GM18505 (cell line): ENCODE measurements around the gene CD22.

Source experiments
- ATAC-seq: cut with Tn5 transposase; IDR thresholded peaks from one replicate; pipeline ENCODE4 v1.9.1; 2021; ENCODE audit not compliant: unreplicated experiment
- POLR2A ChIP-seq: IDR thresholded peaks from 4 replicates; pipeline ENCODE4 v1.6.1; 2011; ENCODE audit warnings: borderline replicate concordance; ENCODE audit not compliant: insufficient read depth, insufficient read length; ENCODE audit errors: extremely low read depth

CD22 gene

DNA sequence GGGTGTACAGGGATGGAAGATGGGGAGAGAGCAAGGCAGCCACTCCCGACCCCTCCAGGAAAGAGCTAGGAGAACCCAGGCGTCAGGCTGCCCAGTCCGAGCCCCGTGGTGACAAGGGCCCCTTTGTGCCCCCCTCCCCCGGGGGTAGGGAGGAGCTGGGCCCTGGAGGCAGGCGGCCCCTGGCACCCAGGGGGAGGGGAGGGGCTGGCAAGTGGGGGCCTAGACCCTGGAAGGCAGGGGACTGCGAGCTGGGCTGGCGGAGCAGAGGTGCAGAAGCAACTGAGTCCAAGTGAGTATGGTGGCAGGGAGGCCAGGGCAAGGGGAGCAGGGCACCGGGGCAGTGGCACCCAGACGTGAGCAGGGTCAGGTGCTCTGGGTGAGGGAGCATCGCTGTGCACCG is 37.1 kb upstream of the CD22 start, which contains the start of gene MAG:
TSS of gene MAG (plus strand) at position 246 of the 400 bp plus-strand sequence. CDS start 3,248 bp downstream, outside the sequence.
- ATAC-seq: no peak

DNA sequence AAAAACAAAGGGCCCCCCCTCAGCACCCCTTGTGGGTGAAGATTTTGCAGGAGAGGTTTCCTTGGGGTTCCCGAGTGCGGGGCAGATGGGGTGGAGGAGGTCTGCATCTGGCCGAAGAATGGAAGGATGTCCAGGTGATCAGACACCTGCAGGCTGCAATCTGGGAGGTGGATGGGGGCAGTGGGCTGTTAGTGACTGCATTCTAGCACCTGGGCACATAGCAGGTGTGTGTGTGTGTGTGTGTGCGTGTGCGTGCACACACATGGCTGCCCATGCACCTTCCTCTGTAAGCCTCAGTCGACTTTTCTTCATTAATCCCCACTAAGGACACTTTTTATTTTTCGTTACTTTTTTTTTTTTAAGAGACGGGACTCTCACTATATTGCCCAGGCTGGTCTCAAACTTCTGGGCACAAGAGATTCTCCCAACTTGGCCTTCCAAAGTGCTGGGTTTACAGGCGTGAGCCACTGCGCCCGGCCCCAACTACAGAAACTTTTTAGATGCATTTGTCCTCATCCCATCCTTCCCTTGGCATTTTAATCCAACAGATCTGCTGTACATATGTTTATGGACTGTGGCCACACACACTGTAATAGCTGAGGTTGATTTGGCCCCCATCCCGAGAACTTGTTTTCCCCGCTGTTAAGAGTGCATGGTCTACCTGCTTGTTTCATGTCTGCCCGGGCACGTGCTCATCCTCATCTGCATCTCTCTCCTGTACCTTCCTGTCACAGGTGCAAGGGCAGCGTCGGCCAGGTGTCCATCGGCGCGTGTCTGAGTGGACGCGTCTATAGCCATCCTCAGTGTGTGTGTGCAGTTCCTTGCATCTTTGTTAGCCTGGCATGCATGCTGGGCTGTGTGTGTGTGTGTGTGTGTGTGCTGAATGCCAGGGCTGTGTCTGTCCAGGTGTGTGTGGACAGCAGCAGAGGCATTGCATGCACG is 36.3 kb upstream of the CD22 start:
- ATAC-seq: no peak
- TF ChIP-seq POLR2A: no peak

More for the DNA sequence above, 37.1 kb upstream of the CD22 start, which contains the start of gene MAG:
- no peak for TF ChIP-seq POLR2A

DNA sequence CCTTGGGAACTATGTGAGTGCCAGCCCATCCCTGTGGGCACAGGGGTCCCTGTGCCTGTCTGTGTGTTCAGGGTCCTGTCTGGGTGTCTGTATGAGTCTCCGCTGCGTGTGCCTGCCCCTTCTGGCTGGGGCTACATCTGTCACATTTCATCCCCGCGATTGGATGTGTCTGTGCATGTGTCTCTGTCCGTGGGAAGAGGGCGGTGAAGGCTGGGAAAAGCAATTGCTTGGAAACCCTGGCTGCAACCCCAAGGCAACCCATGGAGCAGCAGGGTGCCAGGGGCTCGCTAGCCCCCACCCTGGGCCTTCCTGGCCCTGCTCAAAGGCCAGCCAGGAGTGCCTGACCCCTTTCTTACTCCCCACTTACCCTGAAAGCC is 35.6 kb upstream of the CD22 start:
- no peak for TF ChIP-seq POLR2A
- ATAC-seq: no peak

DNA sequence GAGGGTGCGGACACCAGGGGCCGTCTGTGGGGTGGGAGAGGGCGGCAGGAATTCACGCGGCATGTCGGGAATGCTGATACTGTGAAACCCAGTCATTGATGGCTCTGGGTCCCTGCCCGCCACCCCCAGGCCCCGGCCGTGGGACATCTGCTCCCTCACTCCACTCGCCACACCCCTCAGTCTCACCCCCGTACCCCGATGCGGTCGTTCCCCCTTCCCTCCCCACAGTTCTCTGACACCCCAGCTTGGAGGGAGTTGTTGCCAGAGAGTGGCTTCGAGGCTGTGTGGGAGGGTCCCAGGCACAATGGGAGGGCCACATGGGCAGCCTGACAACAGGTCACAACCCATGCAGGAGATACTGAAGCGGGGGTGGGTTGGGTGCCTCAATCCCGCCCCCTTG is 35.2 kb upstream of the CD22 start:
- ATAC-seq: no peak
- no peak for TF ChIP-seq POLR2A

DNA sequence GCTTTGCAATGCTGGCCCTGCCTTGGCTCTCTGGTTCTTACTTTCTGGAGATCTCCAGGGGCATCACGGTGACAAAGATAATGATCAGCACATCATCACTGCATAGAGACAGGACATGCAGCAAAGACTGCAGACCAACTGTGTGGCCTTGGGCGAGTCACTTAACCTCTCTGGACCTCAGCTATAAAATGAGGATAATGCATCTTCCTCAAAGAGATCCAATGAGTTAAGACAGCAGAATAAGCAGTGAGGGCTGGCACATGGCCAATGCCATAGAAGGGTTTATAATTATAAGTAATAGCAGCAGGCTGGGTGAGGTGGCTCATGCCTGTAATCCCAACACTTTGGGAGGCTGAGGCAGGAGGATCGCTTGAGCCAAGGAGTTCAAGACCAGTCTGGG is 34.7 kb upstream of the CD22 start:
- ATAC-seq: no peak
- TF ChIP-seq POLR2A: no peak

DNA sequence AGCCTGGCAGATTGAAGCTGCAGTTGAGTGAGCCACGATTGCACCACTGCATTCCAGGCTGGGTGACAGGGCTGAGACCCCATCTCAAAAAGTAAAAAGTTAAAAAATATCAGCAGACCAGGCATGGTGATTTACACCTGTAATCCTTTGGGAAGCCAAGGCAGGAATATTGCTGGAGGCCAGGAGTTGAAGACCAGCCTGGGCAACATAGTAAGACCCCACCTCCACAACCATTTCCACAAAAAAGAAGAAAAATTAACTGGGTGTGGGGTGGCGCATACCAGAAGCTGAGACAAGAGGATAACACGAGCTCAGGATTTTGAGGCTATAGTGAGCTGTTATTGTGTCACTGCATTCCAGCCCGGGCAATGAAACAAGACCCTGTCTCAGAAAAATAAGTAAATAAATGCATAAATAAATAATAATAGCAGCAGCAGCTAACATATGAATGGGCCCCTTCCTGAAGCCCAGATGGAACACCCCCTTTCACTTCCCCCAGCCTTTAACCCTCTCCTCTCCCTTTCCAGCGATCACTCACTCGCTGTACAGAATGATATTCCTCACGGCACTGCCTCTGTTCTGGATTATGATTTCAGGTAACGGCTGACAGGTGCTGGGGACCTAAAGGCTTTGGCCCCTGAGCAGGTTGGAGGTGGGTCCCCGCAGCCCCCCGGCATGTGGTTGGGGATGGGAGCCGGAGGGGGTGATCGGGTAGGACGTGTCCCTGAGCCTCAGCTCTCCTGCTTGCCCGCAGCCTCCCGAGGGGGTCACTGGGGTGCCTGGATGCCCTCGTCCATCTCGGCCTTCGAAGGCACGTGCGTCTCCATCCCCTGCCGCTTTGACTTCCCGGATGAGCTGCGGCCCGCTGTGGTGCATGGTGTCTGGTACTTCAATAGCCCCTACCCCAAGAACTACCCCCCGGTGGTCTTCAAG is 33.9 kb upstream of the CD22 start:
- TF ChIP-seq POLR2A: no peak
- no peak for ATAC-seq

DNA sequence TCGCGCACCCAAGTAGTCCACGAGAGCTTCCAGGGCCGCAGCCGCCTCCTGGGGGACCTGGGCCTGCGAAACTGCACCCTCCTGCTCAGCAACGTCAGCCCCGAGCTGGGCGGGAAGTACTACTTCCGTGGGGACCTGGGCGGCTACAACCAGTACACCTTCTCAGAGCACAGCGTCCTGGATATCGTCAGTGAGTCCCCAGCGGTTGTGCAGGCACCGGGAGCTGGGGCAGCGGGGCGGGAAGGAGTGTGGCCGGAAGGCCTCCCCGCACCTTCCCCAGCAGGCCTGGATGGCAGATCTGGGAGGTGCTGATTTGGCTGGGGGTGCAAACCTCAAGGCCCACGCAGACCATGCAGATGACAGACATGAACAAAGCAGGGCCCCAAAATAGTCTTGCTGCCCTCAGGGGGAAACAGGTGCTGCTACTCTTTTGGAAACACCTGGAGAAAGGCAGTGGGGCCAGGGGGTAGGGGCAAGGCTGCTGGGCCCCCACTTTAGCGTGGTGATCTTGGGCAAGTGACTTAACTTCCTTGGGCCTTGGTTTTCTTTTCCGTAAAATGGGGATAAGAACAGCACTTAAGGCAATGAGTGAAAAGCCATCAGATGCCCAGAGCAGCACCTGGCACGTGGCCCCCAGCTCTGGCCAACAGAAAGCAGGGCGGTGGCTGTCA is 33.1 kb upstream of the CD22 start:
- no peak for ATAC-seq
- no peak for TF ChIP-seq POLR2A

DNA sequence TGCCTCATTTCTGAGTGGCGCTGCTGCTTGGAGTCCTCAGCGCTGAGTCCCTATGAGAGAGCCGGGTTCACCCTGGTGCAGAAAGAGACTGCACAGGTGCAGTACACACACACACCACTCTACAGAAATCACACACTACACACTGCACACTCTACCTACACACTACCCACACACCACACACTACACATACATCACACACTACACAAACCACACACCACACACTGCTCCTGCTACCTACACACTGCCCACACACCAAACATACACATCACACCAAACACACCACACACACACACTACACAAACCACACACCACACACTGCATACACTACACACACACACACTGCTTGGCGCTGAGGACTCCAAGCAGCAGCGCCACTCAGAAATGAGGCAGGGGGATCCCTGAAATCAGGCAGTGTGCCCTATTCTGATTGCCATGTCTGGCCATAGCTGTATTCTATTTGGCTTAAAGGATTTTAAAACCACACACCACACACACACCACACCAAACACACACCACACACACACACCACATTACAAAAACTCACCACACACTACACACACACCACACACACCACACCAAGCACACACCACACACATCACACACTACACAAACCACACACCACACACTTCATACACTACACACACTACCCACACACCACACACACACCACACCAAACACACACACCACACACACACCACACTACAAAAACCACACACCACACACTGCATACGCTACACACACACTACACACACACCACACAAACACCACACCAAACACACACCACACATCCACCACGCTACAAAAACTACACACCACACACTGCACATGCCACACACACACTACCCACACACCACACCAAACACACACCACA is 32.1 kb upstream of the CD22 start:
- no peak for ATAC-seq
- no peak for TF ChIP-seq POLR2A

DNA sequence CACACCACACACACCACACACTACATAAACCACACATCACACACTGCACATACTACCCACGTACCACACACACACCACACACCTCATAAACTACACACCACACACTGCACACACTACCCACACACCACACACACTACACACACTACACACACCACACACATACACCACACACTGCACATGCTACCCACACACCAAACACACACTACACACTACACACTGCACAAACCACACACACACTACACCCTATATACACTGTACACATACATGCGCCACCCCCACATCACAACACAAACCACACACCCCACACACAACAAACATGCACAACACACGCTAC is 31.5 kb upstream of the CD22 start:
- ATAC-seq: no peak
- TF ChIP-seq POLR2A: no peak

DNA sequence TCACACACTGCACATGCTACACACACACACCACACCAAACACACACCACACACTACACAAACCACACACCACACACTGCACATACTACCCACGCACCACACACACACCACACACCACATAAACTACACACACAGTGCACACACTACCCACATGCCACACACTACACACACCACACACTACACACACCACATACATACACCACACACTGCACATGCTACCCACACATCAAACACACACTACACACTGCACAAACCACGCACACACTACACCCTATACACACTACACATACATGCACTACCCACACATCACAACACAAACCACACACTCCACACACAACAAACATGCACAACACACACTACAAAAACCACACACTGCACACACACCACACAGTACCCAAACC is 31.1 kb upstream of the CD22 start:
- ATAC-seq: no peak
- TF ChIP-seq POLR2A: no peak

DNA sequence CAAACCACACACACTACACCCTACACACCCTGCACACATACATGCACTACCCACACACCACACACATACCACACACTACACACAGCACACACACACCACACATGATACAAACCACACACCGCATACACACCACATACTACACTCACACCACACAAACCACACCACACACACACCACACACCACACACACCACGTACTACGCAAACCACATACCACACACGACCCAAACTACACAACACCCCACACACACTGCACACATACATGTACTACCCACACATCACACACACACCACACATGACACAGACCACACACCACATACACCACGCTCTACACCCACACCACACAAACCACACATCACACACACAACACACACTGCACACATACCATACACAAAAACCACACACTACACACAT is 30.4 kb upstream of the CD22 start:
- no peak for TF ChIP-seq POLR2A
- no peak for ATAC-seq
